ENCODE measurements around the gene HAND1.

Gene HAND1

GRCh38 chr5:154466671-154467070 lies 11.4 kb downstream of the HAND1 start:
- TF ChIP-seq, protein P1, sequence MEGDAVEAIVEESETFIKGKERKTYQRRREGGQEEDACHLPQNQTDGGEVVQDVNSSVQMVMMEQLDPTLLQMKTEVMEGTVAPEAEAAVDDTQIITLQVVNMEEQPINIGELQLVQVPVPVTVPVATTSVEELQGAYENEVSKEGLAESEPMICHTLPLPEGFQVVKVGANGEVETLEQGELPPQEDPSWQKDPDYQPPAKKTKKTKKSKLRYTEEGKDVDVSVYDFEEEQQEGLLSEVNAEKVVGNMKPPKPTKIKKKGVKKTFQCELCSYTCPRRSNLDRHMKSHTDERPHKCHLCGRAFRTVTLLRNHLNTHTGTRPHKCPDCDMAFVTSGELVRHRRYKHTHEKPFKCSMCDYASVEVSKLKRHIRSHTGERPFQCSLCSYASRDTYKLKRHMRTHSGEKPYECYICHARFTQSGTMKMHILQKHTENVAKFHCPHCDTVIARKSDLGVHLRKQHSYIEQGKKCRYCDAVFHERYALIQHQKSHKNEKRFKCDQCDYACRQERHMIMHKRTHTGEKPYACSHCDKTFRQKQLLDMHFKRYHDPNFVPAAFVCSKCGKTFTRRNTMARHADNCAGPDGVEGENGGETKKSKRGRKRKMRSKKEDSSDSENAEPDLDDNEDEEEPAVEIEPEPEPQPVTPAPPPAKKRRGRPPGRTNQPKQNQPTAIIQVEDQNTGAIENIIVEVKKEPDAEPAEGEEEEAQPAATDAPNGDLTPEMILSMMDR (conservative IDR thresholded peaks at IDR 0.05; ENCODE audit: low read depth, low read length): no peak
- DNase-seq (ENCODE audit: low read depth): no peak
- H3K4me3 ChIP-seq (ENCODE audit: low read length): no peak overlapping the region

DNA sequence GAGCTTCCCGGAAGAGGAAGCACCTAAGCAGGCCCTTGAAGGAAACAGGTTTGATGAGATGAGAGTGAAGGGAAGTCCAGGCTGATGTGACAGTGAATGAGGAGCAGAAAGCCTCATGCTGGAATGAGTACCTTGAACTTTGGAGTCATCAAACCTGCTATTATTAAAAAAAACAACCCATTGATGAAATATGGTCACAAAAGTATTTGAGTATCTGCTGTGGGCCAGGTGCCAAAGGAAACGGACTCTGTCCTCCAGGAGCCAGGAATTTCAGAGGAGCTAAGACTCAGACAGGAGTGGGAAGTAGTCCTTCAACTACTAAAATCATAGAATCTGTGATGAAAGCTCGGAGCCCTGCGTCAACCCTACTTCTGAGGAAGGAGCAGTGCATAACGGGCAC lies 11.9 kb downstream of the HAND1 start:
- DNase-seq (ENCODE audit: low read depth): no peak
- H3K4me3 ChIP-seq (ENCODE audit: low read length): no peak overlapping the region
- TF ChIP-seq, protein P1 (conservative IDR thresholded peaks at IDR 0.05; ENCODE audit: low read depth, low read length): no peak

DNA sequence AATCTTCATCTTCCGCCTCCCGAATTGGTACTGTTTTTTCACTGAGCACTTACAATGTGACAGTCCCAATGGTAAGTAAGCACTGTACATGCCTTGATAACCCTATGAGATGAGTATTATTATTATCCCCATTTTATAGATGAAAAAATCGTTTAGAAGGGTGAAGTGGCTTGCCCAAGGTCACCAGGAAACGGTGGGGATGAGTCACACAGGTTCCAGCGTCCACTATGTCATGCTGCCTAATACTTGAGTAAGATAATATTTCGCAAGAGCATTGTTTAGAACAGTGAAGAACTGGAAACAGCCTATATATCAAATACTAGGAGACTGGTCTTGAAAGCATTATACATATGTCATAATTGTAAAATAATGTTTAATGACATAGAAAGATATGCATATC lies 12.9 kb downstream of the HAND1 start:
- no peak for DNase-seq (ENCODE audit: low read depth)
- TF ChIP-seq, protein P1 (conservative IDR thresholded peaks at IDR 0.05; ENCODE audit: low read depth, low read length): no peak

GRCh38 chr5:154464438-154464837 lies 13.6 kb downstream of the HAND1 start:
- H3K4me3 ChIP-seq (ENCODE audit: low read length): no peak overlapping the region
- TF ChIP-seq, protein P1 (conservative IDR thresholded peaks at IDR 0.05; ENCODE audit: low read depth, low read length): no peak
- DNase-seq (ENCODE audit: low read depth): no peak

More for the DNA sequence above, 12.9 kb downstream of the HAND1 start:
- H3K4me3 ChIP-seq (ENCODE audit: low read length): no peak overlapping the region

- no peak for DNase-seq (ENCODE audit: low read depth)
- H3K4me3 ChIP-seq (ENCODE audit: low read length): no peak overlapping the region
- TF ChIP-seq, protein P1 (conservative IDR thresholded peaks at IDR 0.05; ENCODE audit: low read depth, low read length): peak; percentile 49
Measured at GRCh38 chr5:154461531-154461930, 16.5 kb downstream of the HAND1 start.

DNA sequence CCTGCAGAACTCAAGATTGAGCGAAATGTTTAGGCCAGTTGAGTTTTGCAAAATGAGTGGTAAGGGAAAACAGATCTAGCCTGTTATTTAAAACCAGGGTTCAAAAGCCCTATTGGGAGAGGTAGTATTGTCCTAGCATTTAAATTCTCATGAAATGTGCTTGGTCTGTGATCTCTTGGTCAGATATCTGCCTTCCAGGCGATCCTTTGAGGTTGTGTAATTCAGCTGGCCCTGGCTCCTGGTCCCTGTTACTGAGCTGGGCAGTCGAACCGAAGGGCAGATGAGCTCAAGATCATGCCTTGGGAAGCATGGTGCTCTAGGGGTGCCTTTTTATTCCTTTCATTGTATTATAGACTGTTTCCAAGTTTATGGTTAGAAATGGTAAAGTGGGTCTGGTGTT lies 17.9 kb downstream of the HAND1 start:
- DNase-seq (ENCODE audit: low read depth): no peak
- TF ChIP-seq, protein P1 (conservative IDR thresholded peaks at IDR 0.05; ENCODE audit: low read depth, low read length): no peak
- no peak overlapping the region for H3K4me3 ChIP-seq (ENCODE audit: low read length)

DNA sequence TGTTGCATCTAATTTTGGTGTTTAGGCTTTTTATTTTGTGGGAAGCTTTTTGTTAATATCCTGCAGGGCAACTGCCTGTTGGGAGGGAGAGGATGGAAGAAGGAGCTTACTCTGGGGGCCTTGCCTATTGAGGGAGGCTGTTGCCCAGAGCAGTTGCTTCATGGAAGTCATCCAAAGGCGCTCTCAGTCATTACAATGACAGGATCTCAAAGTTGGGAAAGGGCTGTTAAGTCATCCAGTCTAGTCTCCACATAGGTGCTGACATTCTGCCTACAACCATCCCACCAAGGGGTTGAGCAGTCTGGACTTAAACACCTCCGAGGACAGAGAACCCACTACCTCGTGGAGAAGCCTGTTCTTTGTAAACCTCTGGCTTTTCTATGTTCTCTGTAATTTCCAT lies 19.0 kb downstream of the HAND1 start:
- TF ChIP-seq, protein P1 (conservative IDR thresholded peaks at IDR 0.05; ENCODE audit: low read depth, low read length): no peak
- DNase-seq (ENCODE audit: low read depth): no peak

More for the DNA sequence above, 19.0 kb downstream of the HAND1 start:
- H3K4me3 ChIP-seq (ENCODE audit: low read length): no peak overlapping the region

Data from retinal pigment epithelial cell (primary cell).